GM19463 (cell line): ENCODE measurements around the gene TKTL1.

Source experiments
- ATAC-seq: cut with Tn5 transposase; IDR thresholded peaks from one replicate; pipeline ENCODE4 v1.9.1; 2021; ENCODE audit warnings: mild to moderate bottlenecking, moderate library complexity; ENCODE audit not compliant: unreplicated experiment

TKTL1 gene

GRCh38 chrX:154373340-154374306, 78.0 kb downstream of the TKTL1 start:
- no peak for ATAC-seq

GRCh38 chrX:154374313-154375155, 78.9 kb downstream of the TKTL1 start, which contains the start of gene FLNA:
FLNA (minus strand) TSS chrX:154374634; CDS start chrX:154371245, 3,389 bp downstream.
- no peak for ATAC-seq

- no peak for ATAC-seq
Observed at GRCh38 chrX:154375156-154375504, 79.5 kb downstream of the TKTL1 start.

- no peak for ATAC-seq
Observed at GRCh38 chrX:154376774-154377173, 81.2 kb downstream of the TKTL1 start.

- ATAC-seq, result peak; percentile 1
Observed at GRCh38 chrX:154378059-154378798, 82.6 kb downstream of the TKTL1 start.

- ATAC-seq, result peak; percentile 73
Observed at GRCh38 chrX:154378799-154379568, 83.4 kb downstream of the TKTL1 start, which contains the start of gene EMD. EMD (plus strand) TSS chrX:154379295; CDS start chrX:154379485, 190 bp downstream.

GRCh38 chrX:154379569-154379951, 84.0 kb downstream of the TKTL1 start:
- no peak for ATAC-seq
